Calu3 (cell line): ENCODE measurements around the gene LANCL2. TPM values are rescaled to one million over a fixed set of nuclear protein-coding genes. Genes with fewer than 3 reads are reported as not detected.
"Not testable (repeated sequence)": the region's sequence is repeated elsewhere in the genome, so short reads cannot be mapped to it uniquely, and the experiment has no call there.

Experiments used
- BruUV-seq: library from RNA; stranded (reverse); fragments of 400-500 nt; replicated peaks from 2 replicates; lab custom pipeline; 2021; lab: Mats Ljungman, UMichigan
- CTCF ChIA-PET: fragments of 300-600 bp; sonication (Branson Sonifier 250); formaldehyde crosslinking; loops from one replicate; lab custom pipeline; 2022; ENCODE audit warnings: antibody characterized with exemption; lab: Charles Lee
- DNase-seq: peaks from one replicate; pipeline ENCODE4 v3.0.0; 2022
- H3K27ac Mint-ChIP-seq: one replicate; pipeline ENCODE4 v1.8.0; 2022; ENCODE audit warnings: mixed read lengths; ENCODE audit not compliant: unreplicated experiment
- H3K27me3 Mint-ChIP-seq: one replicate; pipeline ENCODE4 v1.8.0; 2022; ENCODE audit warnings: mixed read lengths; ENCODE audit not compliant: unreplicated experiment
- H3K36me3 Mint-ChIP-seq: one replicate; pipeline ENCODE4 v1.8.0; 2022; ENCODE audit warnings: mild to moderate bottlenecking, moderate library complexity, mixed read lengths; ENCODE audit not compliant: insufficient read depth, unreplicated experiment
- H3K4me1 Mint-ChIP-seq: one replicate; pipeline ENCODE4 v1.8.0; 2022; ENCODE audit warnings: mild to moderate bottlenecking, low read depth, mixed read lengths; ENCODE audit not compliant: unreplicated experiment
- H3K4me3 Mint-ChIP-seq: one replicate; pipeline ENCODE4 v1.8.0; 2022; ENCODE audit warnings: mild to moderate bottlenecking, low read depth, moderate library complexity, mixed read lengths; ENCODE audit not compliant: unreplicated experiment
- H3K9me3 Mint-ChIP-seq: one replicate; pipeline ENCODE4 v1.8.0; 2022; ENCODE audit warnings: low read depth, mixed read lengths; ENCODE audit not compliant: unreplicated experiment
- CTCF ChIP-seq: fragments of 200-600 bp; IDR thresholded peaks from one replicate; pipeline ENCODE4 v1.8.0; 2022; ENCODE audit warnings: antibody characterized with exemption; ENCODE audit not compliant: unreplicated experiment
- intact Hi-C: fragments of 100-400 bp; cut with micrococcal nuclease; formaldehyde crosslinking; loops from one replicate; pipeline ENCODE4 v1.10.0; 2022; ENCODE audit not compliant: unreplicated experiment
- total RNA-seq: library from RNA; stranded (reverse); gene quantifications from 2 replicates; pipeline ENCODE4 v1.2.3, GENCODE V29; 2022

The LANCL2 gene
- total RNA-seq, 1 experiment from 2014 or later, result 15.7 TPM

- CTCF ChIA-PET, result interaction anchor here (0.6 to 1.5 kb wide), 9 partner anchors 8 to 641 kb away, joined by 3 to 8 read pairs (median 4); no protein-coding TSS in a partner anchor
- H3K27me3 Mint-ChIP-seq, result no peaks in the 10 kb centered on the region
- no peaks in the 10 kb centered on the region for H3K36me3 Mint-ChIP-seq
- intact Hi-C loops, result loop anchor here (1.0 to 5.0 kb wide), 3 partner anchors 135 to 642 kb away; no protein-coding TSS in a partner anchor
- no TSS peak for BruUV-seq
- no peak overlapping the region for H3K4me3 Mint-ChIP-seq
- H3K9me3 Mint-ChIP-seq, result no peaks in the 10 kb centered on the region
- DNase-seq, result peak; percentile 93
- TF ChIP-seq CTCF, result peak; percentile 91
- no peaks in the 10 kb centered on the region for H3K4me1 Mint-ChIP-seq
- no peak overlapping the region for H3K27ac Mint-ChIP-seq
Measured at GRCh38 chr7:55415173-55415778, 50.1 kb downstream of the LANCL2 start.

GRCh38 chr7:55417456-55417855 lies 52.3 kb downstream of the LANCL2 start:
- H3K4me3 Mint-ChIP-seq, H3K36me3 Mint-ChIP-seq, H3K4me1 Mint-ChIP-seq, H3K27me3 Mint-ChIP-seq, DNase-seq, H3K27ac Mint-ChIP-seq, CTCF ChIA-PET, BruUV-seq, H3K9me3 Mint-ChIP-seq: not testable (repeated sequence)
- intact Hi-C loops, result loop anchor here (5.0 kb wide), 1 partner anchor 380 kb away; no protein-coding TSS in a partner anchor

GRCh38 chr7:55420530-55420929 lies 55.4 kb downstream of the LANCL2 start:
- BruUV-seq, result no TSS peak
- TF ChIP-seq CTCF, result no peak
- no peak overlapping the region for H3K27ac Mint-ChIP-seq
- no peak for DNase-seq
- no peak overlapping the region for H3K4me3 Mint-ChIP-seq
- intact Hi-C loops, result no loop called here
- H3K36me3 Mint-ChIP-seq, result no peaks in the 10 kb centered on the region
- H3K9me3 Mint-ChIP-seq, result no peaks in the 10 kb centered on the region
- no peaks in the 10 kb centered on the region for H3K27me3 Mint-ChIP-seq
- CTCF ChIA-PET, result no interaction called here
- H3K4me1 Mint-ChIP-seq, result no peaks in the 10 kb centered on the region

- Mint-ChIP-seq H3K4me3 (no peak overlapping the region), H3K36me3 (no peaks in the 10 kb centered on the region), H3K27ac (no peak overlapping the region), H3K4me1 (no peaks in the 10 kb centered on the region), H3K9me3 (no peaks in the 10 kb centered on the region), H3K27me3 (no peaks in the 10 kb centered on the region)
- no TSS peak for BruUV-seq
- TF ChIP-seq CTCF, result no peak
- intact Hi-C loops, result no loop called here
- no peak for DNase-seq
- CTCF ChIA-PET, result interaction anchor here (1.0 kb wide), 1 partner anchor 8 kb away, joined by 6 read pairs; no protein-coding TSS in a partner anchor
Measured at GRCh38 chr7:55423277-55423711, 58.2 kb downstream of the LANCL2 start.

- Mint-ChIP-seq H3K27me3 (no peaks in the 10 kb centered on the region), H3K4me1 (no peaks in the 10 kb centered on the region), H3K27ac (no peak overlapping the region), H3K4me3 (no peak overlapping the region), H3K36me3 (no peaks in the 10 kb centered on the region), H3K9me3 (no peaks in the 10 kb centered on the region)
- BruUV-seq, result no TSS peak
- TF ChIP-seq CTCF, result no peak
- CTCF ChIA-PET, result interaction anchor here (1.0 to 1.2 kb wide), 2 partner anchors 9 to 14 kb away, joined by 3 to 6 read pairs; no protein-coding TSS in a partner anchor
- intact Hi-C loops, result no loop called here
- DNase-seq, result no peak
Measured at GRCh38 chr7:55423891-55424290, 58.8 kb downstream of the LANCL2 start.
